H4 (cell line): ENCODE results near the gene CEP70. TPM values are rescaled to one million over a fixed set of nuclear protein-coding genes. Genes with fewer than 3 reads are reported as not detected.

Source experiments
- DNase-seq: peaks from one replicate; pipeline ENCODE4 v3.0.0-alpha.2; 2015; ENCODE audit warnings: low spot score
- total RNA-seq: library from RNA; depleted of rRNA; stranded (reverse); fragments of >200 nt; shearing (Covaris generic); gene quantifications from 2 replicates; pipeline ENCODE4 v1.2.3, GENCODE V29; 2014; rRNA removed

CEP70 gene
- total RNA-seq, 1 experiment from 2014 or later, result 35.7 TPM

- DNase-seq, result no peak
Observed at GRCh38 chr3:138452436-138452835, 141.6 kb downstream of the CEP70 start.

GRCh38 chr3:138451595-138452162 lies 142.4 kb downstream of the CEP70 start:
- DNase-seq, result no peak

- DNase-seq, result no peak
Observed at GRCh38 chr3:138450704-138451424, 143.2 kb downstream of the CEP70 start.

- DNase-seq, result no peak
Observed at GRCh38 chr3:138450181-138450580, 143.9 kb downstream of the CEP70 start.

- DNase-seq, result no peak
Observed at GRCh38 chr3:138449490-138449889, 144.6 kb downstream of the CEP70 start.

GRCh38 chr3:138448631-138449030 lies 145.4 kb downstream of the CEP70 start:
- DNase-seq, result no peak

- DNase-seq, result no peak
Observed at GRCh38 chr3:138445654-138446053, 148.4 kb downstream of the CEP70 start.

GRCh38 chr3:138445236-138445635 lies 148.8 kb downstream of the CEP70 start:
- DNase-seq, result no peak

Other genes with a start within 250 kb of the CEP70 start
- 8.3 and 9.4 TPM in 2 replicates for gene MRAS, start 245.7 kb downstream of the CEP70 start, total RNA-seq
- gene ESYT3, start 159.6 kb downstream of the CEP70 start, total RNA-seq, result 0.02 and 0.17 TPM in 2 replicates
- 14.1 and 19.7 TPM in 2 replicates for gene FAIM, start 14.5 kb upstream of the CEP70 start, total RNA-seq
- gene PIK3CB, start 240.7 kb upstream of the CEP70 start, total RNA-seq, result 5.3 and 6.1 TPM in 2 replicates